Duodenal mucosa (tissue), 2 donors: ENCODE results near the gene HTR3A.
"Not testable (repeated sequence)": the region's sequence is repeated elsewhere in the genome, so short reads cannot be mapped to it uniquely, and the experiment has no call there.

Experiments
- H3K27ac ChIP-seq: one replicate; pipeline ENCODE4 v1.7.0; 2013; ENCODE audit warnings: low read depth, low read length
- H3K27me3 ChIP-seq, 2 donors: one replicate each; pipeline ENCODE4 v1.7.0; 2013; ENCODE audit warnings: low read length in 2 of 2, control low read depth in 1 of 2; ENCODE audit not compliant: insufficient read depth in 2 of 2, control insufficient read depth in 1 of 2
- H3K36me3 ChIP-seq, 2 donors: one replicate each; pipeline ENCODE4 v1.7.0; 2013; ENCODE audit warnings: low read length in 2 of 2, control low read depth in 1 of 2; ENCODE audit not compliant: insufficient read depth in 2 of 2, control insufficient read depth in 1 of 2
- H3K4me1 ChIP-seq, 2 donors: one replicate each; pipeline ENCODE4 v1.7.0; 2013; ENCODE audit warnings: low read length in 2 of 2, control low read depth in 1 of 2; ENCODE audit not compliant: insufficient read depth in 2 of 2, control insufficient read depth in 1 of 2
- H3K4me3 ChIP-seq, 2 donors: one replicate each; pipeline ENCODE4 v1.7.0; 2013; ENCODE audit warnings: low read length in 2 of 2, low read depth in 1 of 2
- H3K9ac ChIP-seq, 2 donors: one replicate each; pipeline ENCODE4 v1.7.0; 2013; ENCODE audit warnings: low read length in 2 of 2, low read depth in 1 of 2
- H3K9me3 ChIP-seq, 2 donors: one replicate each; pipeline ENCODE4 v1.7.0; 2013; ENCODE audit warnings: low read length in 2 of 2, control low read depth in 1 of 2; ENCODE audit not compliant: control insufficient read depth in 1 of 2

Gene HTR3A

GRCh38 chr11:113974741-113975470, at the start of gene HTR3A:
HTR3A (plus strand) TSS chr11:113975108; CDS start chr11:113975326, 218 bp downstream.
- Histone ChIP-seq H3K4me3 (no peak within 1 kb of the TSS), H3K9ac (no peak within 1 kb of the TSS), H3K27ac (no peak within 1 kb of the TSS), H3K9me3 (no peaks in the 10 kb centered on the region), H3K4me1 (peaks cover 0 to 4% of the 10 kb centered on the region in 2 donors), H3K36me3 (no peaks in the 10 kb centered on the region), H3K27me3 (peaks cover 15 to 19% of the 10 kb centered on the region in 2 donors)

DNA sequence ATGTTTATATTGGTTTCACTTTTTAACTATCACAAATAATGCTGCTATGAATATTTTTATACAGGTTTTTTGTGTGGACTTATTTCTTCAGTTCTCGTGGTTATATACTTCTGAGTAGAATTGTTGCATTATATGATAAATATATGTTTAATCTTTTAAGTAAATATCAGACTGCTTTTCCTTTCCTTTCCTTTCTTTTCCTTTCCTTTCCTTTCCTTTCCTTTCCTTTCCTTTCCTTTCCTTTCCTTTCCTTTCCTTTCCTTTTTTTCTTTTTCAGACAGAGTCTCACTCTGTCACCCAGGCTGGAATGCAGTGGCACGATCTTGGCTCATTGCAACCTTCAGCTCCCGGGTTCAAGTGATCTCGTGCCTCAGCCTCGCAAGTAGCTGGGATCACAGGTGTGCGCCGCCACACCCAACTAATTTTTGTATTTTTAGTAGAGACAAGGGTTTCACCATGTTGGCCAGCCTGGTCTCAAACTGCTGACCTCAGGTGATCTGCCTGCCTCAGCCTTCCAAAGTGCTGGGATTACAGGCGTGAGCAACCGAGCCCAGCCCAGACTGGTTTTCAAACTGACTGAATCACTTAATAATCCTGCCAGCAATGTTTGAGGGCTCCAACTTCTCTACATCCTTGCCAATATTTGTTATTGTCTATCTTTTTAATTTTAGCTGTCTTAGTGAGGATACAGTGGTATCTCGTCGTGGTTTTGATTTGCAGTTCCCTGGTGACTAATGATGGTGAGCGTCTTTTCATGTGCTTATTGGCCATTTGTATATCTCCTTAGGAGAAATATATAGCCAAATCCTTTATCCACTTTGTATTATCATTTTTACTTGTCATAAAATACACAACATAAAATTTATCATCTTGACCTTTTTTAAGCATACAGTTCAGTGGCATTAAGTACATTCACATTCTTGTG, 48.4 kb upstream of the HTR3A start:
- Histone ChIP-seq H3K9me3 (no peaks in the 10 kb centered on the region), H3K4me3 (no peak overlapping the region), H3K27ac (no peak overlapping the region), H3K27me3 (no peaks in the 10 kb centered on the region), H3K36me3 (no peaks in the 10 kb centered on the region), H3K4me1 (no peaks in the 10 kb centered on the region), H3K9ac (no peak overlapping the region)

GRCh38 chr11:113928311-113928710, 46.6 kb upstream of the HTR3A start:
- H3K9ac ChIP-seq: no peak overlapping the region
- no peaks in the 10 kb centered on the region for H3K36me3 ChIP-seq
- H3K4me3 ChIP-seq: no peak overlapping the region
- peaks cover 0 to 2% of the 10 kb centered on the region in 2 donors for H3K27me3 ChIP-seq
- no peaks in the 10 kb centered on the region for H3K9me3 ChIP-seq
- no peaks in the 10 kb centered on the region for H3K4me1 ChIP-seq
- no peak overlapping the region for H3K27ac ChIP-seq

GRCh38 chr11:113932788-113933187, 42.1 kb upstream of the HTR3A start:
- peaks cover 2 to 3% of the 10 kb centered on the region in 2 donors for H3K27me3 ChIP-seq
- no peaks in the 10 kb centered on the region for H3K9me3 ChIP-seq
- H3K27ac ChIP-seq: no peak overlapping the region
- H3K4me3 ChIP-seq: no peak overlapping the region
- no peaks in the 10 kb centered on the region for H3K36me3 ChIP-seq
- H3K9ac ChIP-seq: no peak overlapping the region
- no peaks in the 10 kb centered on the region for H3K4me1 ChIP-seq

DNA sequence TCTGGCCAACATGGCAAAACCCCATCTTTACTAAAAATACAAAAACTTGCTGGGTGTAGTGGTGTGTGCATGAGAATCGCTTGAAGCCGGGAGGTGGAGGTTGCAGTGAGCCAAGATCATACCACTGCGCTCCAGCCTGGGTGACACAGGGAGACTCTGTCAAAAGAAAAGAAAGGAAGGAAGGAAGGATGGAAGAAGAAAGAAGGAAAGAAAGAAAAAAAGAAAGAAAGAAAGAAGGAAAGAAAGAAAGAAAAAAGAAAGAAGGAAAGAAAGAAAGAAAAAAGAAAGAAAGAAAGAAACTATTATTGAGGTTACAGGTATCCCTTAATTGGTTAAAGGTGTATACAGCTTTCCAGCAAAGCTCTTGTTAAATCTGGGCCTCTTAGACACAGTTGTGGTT, 40.7 kb upstream of the HTR3A start:
- not testable (repeated sequence) for H3K27me3 ChIP-seq, H3K9me3 ChIP-seq, H3K9ac ChIP-seq, H3K4me3 ChIP-seq, H3K27ac ChIP-seq, H3K4me1 ChIP-seq, H3K36me3 ChIP-seq

- no peaks in the 10 kb centered on the region for H3K4me1 ChIP-seq
- no peaks in the 10 kb centered on the region for H3K9me3 ChIP-seq
- peaks cover 2 to 3% of the 10 kb centered on the region in 2 donors for H3K27me3 ChIP-seq
- H3K9ac ChIP-seq: no peak overlapping the region
- H3K36me3 ChIP-seq: no peaks in the 10 kb centered on the region
- H3K27ac ChIP-seq: no peak overlapping the region
- H3K4me3 ChIP-seq: no peak overlapping the region
Observed at GRCh38 chr11:113934761-113935160, 40.1 kb upstream of the HTR3A start.

DNA sequence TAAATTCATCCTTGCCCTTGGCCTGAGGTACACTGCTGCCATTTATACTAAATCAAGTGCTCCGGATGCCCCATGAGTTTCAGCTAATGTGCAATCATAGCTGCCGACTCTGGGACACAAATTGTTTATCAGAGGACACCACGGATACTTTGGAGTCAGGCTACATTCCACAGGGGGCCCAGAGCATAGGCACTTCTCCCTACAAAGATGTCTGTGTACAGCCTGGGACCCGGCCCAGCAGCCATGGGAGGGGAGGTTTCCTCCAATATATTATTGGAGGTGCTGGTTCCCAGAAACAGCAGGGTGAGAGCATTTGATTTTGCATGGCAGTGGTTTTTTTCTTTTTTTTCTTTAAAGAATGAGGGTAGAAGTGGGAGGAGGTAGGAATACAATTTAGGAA, 39.0 kb upstream of the HTR3A start:
- Histone ChIP-seq H3K4me1 (no peaks in the 10 kb centered on the region), H3K9ac (no peak overlapping the region), H3K9me3 (no peaks in the 10 kb centered on the region), H3K27me3 (peaks cover 2 to 3% of the 10 kb centered on the region in 2 donors), H3K27ac (no peak overlapping the region), H3K36me3 (no peaks in the 10 kb centered on the region), H3K4me3 (no peak overlapping the region)

GRCh38 chr11:113937918-113938317, 37.0 kb upstream of the HTR3A start:
- Histone ChIP-seq H3K9me3 (no peaks in the 10 kb centered on the region), H3K4me1 (no peaks in the 10 kb centered on the region), H3K9ac (no peak overlapping the region), H3K27me3 (peaks cover 0 to 3% of the 10 kb centered on the region in 2 donors), H3K4me3 (no peak overlapping the region), H3K36me3 (no peaks in the 10 kb centered on the region), H3K27ac (no peak overlapping the region)

- H3K4me1 ChIP-seq: no peaks in the 10 kb centered on the region
- H3K4me3 ChIP-seq: no peak overlapping the region
- H3K27me3 ChIP-seq: no peaks in the 10 kb centered on the region
- no peaks in the 10 kb centered on the region for H3K9me3 ChIP-seq
- no peak overlapping the region for H3K9ac ChIP-seq
- no peaks in the 10 kb centered on the region for H3K36me3 ChIP-seq
- no peak overlapping the region for H3K27ac ChIP-seq
Observed at GRCh38 chr11:113942256-113942655, 32.7 kb upstream of the HTR3A start.

- not testable (repeated sequence) for H3K9me3 ChIP-seq, H3K36me3 ChIP-seq, H3K4me1 ChIP-seq, H3K27ac ChIP-seq, H3K9ac ChIP-seq, H3K27me3 ChIP-seq, H3K4me3 ChIP-seq
Observed at GRCh38 chr11:113946162-113946561, 28.7 kb upstream of the HTR3A start.
